A549 (cell line): ENCODE results near the gene EFCAB8. TPM values are rescaled to one million over a fixed set of nuclear protein-coding genes. Genes with fewer than 3 reads are reported as not detected.

Source experiments
- ATAC-seq, 2 experiments: fragments of 200-7000 bp in 1 of 2; fragments of >200 bp in 1 of 2; cut with Nextera tagmentation in 1 of 2; cut with Tn5 transposase in 1 of 2; 3 replicates each; pipeline versions ENCODE4 v1.8.0 to v1.9.1; 2018 to 2020; ENCODE audit warnings: mild to moderate bottlenecking in 1 of 2, moderate library complexity in 1 of 2
- CTCF ChIA-PET: fragments of 300-600 bp; sonication (Branson Sonifier 250); formaldehyde crosslinking; extraction: SDS; loops from one replicate; lab custom pipeline; 2021; ENCODE audit warnings: antibody characterized with exemption, inconsistent platforms; lab: Yijun Ruan, JAX
- POLR2A ChIA-PET: fragments of 350-600 bp; formaldehyde crosslinking; extraction: SDS; loops from one replicate; lab custom pipeline; 2021; ENCODE audit warnings: antibody characterized with exemption, inconsistent platforms; lab: Yijun Ruan, JAX
- DNase-seq, 2 experiments: peaks; one replicate each; pipeline versions ENCODE4 v3.0.0 to v3.0.0-alpha.2; 2011 to 2016; ENCODE audit warnings: low read depth in 1 of 2, low spot score in 1 of 2
- FAIRE-seq: peaks from 2 replicates; lab custom pipeline; 2011; peaks lifted over from hg19 to GRCh38; lab: Jason Lieb, UNC
- H3K27ac ChIP-seq, 2 experiments: fragments of >200 bp; sonication (Bioruptor Twin); formaldehyde crosslinking; 3 replicates each; pipeline ENCODE4 v1.5.1; 2016 to 2017
- H3K4me1 ChIP-seq: fragments of >200 bp; sonication (Bioruptor Twin); formaldehyde crosslinking; 3 replicates; pipeline ENCODE4 v1.6.1; 2016
- H3K4me2 ChIP-seq: fragments of >200 bp; sonication (Bioruptor Twin); formaldehyde crosslinking; 3 replicates; pipeline ENCODE4 v1.6.1; 2016
- H3K4me3 ChIP-seq: fragments of >200 bp; sonication (Bioruptor Twin); formaldehyde crosslinking; 3 replicates; pipeline ENCODE4 v1.5.1; 2016
- H3K9me3 ChIP-seq: fragments of >200 bp; sonication (Bioruptor Twin); formaldehyde crosslinking; 3 replicates; pipeline ENCODE4 v1.6.1; 2016
- CBX8 ChIP-seq: fragments of 200-600 bp; sonication (generic); IDR thresholded peaks from 2 replicates; pipeline ENCODE4 v1.6.1; 2016
- CHD4 ChIP-seq: fragments of 200-600 bp; sonication (generic); IDR thresholded peaks from 2 replicates; pipeline ENCODE4 v1.6.1; 2016; ENCODE audit warnings: antibody characterized with exemption, mild to moderate bottlenecking, borderline replicate concordance
- EP300 ChIP-seq, 2 experiments: fragments of >200 bp; sonication (Bioruptor Twin); formaldehyde crosslinking; IDR thresholded peaks; 2 replicates in 1 of 2; 3 replicates in 1 of 2; pipeline ENCODE4 v1.6.1; 2016 to 2017
- FOSL2 ChIP-seq, 2 experiments: fragments of 450-650 bp in 1 of 2; fragments of >200 bp in 1 of 2; sonication (Bioruptor Twin) in 1 of 2; formaldehyde crosslinking; IDR thresholded peaks; 2 replicates each; pipeline versions ENCODE4 v1.5.0 to v1.6.1; 2016 to 2020; ENCODE audit warnings: mild to moderate bottlenecking in 1 of 2, moderate library complexity in 1 of 2
- HEYL ChIP-seq: fragments of 250-450 bp; sonication (Bioruptor Pico); IDR thresholded peaks from 2 replicates; pipeline ENCODE4 v1.8.0; 2021; ENCODE audit warnings: mild to moderate bottlenecking, moderate library complexity
- HOXB13 ChIP-seq: fragments of 250-450 bp; sonication (Bioruptor Pico); IDR thresholded peaks from 2 replicates; pipeline ENCODE4 v1.5.0; 2020; ENCODE audit warnings: low read depth, mild to moderate bottlenecking, moderate library complexity
- JUNB ChIP-seq: fragments of >200 bp; sonication (Bioruptor Twin); formaldehyde crosslinking; IDR thresholded peaks from 2 replicates; pipeline ENCODE4 v1.6.1; 2016
- KDM1A ChIP-seq: fragments of 200-600 bp; sonication (generic); IDR thresholded peaks from 2 replicates; pipeline ENCODE4 v1.6.1; 2016; ENCODE audit warnings: low read depth, mild to moderate bottlenecking
- MAFK ChIP-seq: fragments of 450-650 bp; IDR thresholded peaks from 2 replicates; pipeline ENCODE4 v1.6.1; 2014; ENCODE audit not compliant: partially characterized antibody
- MAZ ChIP-seq: fragments of 150-350 bp; IDR thresholded peaks from 2 replicates; pipeline ENCODE4 v1.6.1; 2014; ENCODE audit warnings: antibody characterized with exemption, low read depth, low read length, borderline replicate concordance
- NPAS2 ChIP-seq: fragments of 250-450 bp; sonication (Bioruptor Pico); IDR thresholded peaks from 2 replicates; pipeline ENCODE4 v1.8.0; 2022; ENCODE audit warnings: mild to moderate bottlenecking, moderate library complexity, borderline replicate concordance
- RAD21 ChIP-seq, 2 experiments: fragments of >200 bp in 1 of 2; sonication (Bioruptor Twin) in 1 of 2; formaldehyde crosslinking in 1 of 2; IDR thresholded peaks in 1 of 2; conservative IDR thresholded peaks in 1 of 2; 2 replicates in 1 of 2; 3 replicates in 1 of 2; pipeline ENCODE4 v1.6.1; 2012 to 2018; ENCODE audit warnings: inconsistent platforms in 1 of 2
- RARB ChIP-seq: fragments of 250-450 bp; sonication (Bioruptor Pico); IDR thresholded peaks from 2 replicates; pipeline ENCODE4 v1.8.0; 2021; ENCODE audit warnings: mild to moderate bottlenecking, moderate library complexity
- RNF2 ChIP-seq: fragments of 200-600 bp; sonication (generic); IDR thresholded peaks from 2 replicates; pipeline ENCODE4 v1.6.1; 2016; ENCODE audit warnings: low read depth, mild to moderate bottlenecking, antibody characterized with exemption, moderate library complexity, borderline replicate concordance
- SMC3 ChIP-seq: fragments of >200 bp; sonication (Bioruptor Twin); formaldehyde crosslinking; IDR thresholded peaks from 3 replicates; pipeline ENCODE4 v1.6.1; 2018; ENCODE audit warnings: inconsistent platforms
- SREBF2 ChIP-seq: fragments of 450-650 bp; IDR thresholded peaks from 2 replicates; pipeline ENCODE4 v1.6.1; 2014; ENCODE audit warnings: mild to moderate bottlenecking, moderate library complexity
- TP53 ChIP-seq: fragments of 250-450 bp; sonication (Bioruptor Pico); IDR thresholded peaks from 2 replicates; pipeline ENCODE4 v1.5.0; 2021; ENCODE audit warnings: mild to moderate bottlenecking, moderate library complexity
- WGBS: methylation state at CpG from one replicate; pipeline ENCODE4 v1.1.6; 2017; ENCODE audit errors: missing lambda C conversion rate; 5-methylcytosine and 5-hydroxymethylcytosine counted together
- polyA plus RNA-seq, 4 experiments: library from polyadenylated mRNA; depleted of rRNA in 3 of 4; stranded (reverse); fragments of >200 nt; fragmentation: RNase III in 1 of 4; extraction: RNeasy Plus Mini Kit Qiagen cat#74134 plus additional on column Dnase treatment in 1 of 4; gene quantifications; 2 replicates in 3 of 4; 3 replicates in 1 of 4; pipeline ENCODE4 v1.2.3, GENCODE V29; 2011 to 2017
- TF ChIP-seq, protein P1 (sequence below): fragments of 200-600 bp; sonication (generic); IDR thresholded peaks from 2 replicates; pipeline ENCODE4 v1.6.1; 2016; ENCODE audit warnings: antibody characterized with exemption, mild to moderate bottlenecking, moderate library complexity
- TF ChIP-seq, protein P2 (sequence below): fragments of >200 bp; sonication (Bioruptor Twin); formaldehyde crosslinking; IDR thresholded peaks from 2 replicates; pipeline ENCODE4 v1.6.1; 2016
- TF ChIP-seq, protein P3 (sequence below): fragments of >200 bp; sonication (Bioruptor Twin); formaldehyde crosslinking; IDR thresholded peaks from 3 replicates; pipeline ENCODE4 v1.6.1; 2016
- TF ChIP-seq, protein P4 (sequence below): IDR thresholded peaks from 2 replicates; pipeline ENCODE4 v1.6.1; 2012

The EFCAB8 gene
- polyA plus RNA-seq, 2 of the 4 experiments (the other 2 are of a cell fraction), result not detected

DNA sequence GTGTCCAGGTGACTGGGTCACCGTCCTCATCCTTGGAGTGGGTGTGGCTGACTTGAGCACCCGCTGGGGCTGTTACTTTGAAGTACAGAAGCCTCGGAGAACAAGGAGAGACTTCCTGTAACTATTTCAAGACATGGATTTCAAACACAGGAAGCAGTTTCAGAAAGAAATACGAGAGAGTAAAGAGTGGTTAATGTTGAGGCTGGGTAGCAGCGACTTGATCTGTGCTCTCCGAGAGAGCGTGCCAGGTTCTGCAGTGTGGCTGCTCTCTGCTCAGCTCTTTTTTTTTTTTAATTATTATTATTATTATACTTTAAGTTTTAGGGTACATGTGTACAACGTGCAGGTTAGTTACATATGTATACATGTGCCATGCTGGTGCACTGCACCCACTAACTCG is 17.5 kb upstream of the EFCAB8 start:
- FAIRE-seq, result no peak
- no peak for DNase-seq
- CTCF ChIA-PET, result interaction anchor here (1.0 kb wide), 1 partner anchor 167 kb away, joined by 3 read pairs; no protein-coding TSS in a partner anchor
- no peaks in the 10 kb centered on the region for H3K4me1 ChIP-seq
- no peak for TF ChIP-seq TP53 (CRISPR knock-in tag)
- TF ChIP-seq, protein P1, sequence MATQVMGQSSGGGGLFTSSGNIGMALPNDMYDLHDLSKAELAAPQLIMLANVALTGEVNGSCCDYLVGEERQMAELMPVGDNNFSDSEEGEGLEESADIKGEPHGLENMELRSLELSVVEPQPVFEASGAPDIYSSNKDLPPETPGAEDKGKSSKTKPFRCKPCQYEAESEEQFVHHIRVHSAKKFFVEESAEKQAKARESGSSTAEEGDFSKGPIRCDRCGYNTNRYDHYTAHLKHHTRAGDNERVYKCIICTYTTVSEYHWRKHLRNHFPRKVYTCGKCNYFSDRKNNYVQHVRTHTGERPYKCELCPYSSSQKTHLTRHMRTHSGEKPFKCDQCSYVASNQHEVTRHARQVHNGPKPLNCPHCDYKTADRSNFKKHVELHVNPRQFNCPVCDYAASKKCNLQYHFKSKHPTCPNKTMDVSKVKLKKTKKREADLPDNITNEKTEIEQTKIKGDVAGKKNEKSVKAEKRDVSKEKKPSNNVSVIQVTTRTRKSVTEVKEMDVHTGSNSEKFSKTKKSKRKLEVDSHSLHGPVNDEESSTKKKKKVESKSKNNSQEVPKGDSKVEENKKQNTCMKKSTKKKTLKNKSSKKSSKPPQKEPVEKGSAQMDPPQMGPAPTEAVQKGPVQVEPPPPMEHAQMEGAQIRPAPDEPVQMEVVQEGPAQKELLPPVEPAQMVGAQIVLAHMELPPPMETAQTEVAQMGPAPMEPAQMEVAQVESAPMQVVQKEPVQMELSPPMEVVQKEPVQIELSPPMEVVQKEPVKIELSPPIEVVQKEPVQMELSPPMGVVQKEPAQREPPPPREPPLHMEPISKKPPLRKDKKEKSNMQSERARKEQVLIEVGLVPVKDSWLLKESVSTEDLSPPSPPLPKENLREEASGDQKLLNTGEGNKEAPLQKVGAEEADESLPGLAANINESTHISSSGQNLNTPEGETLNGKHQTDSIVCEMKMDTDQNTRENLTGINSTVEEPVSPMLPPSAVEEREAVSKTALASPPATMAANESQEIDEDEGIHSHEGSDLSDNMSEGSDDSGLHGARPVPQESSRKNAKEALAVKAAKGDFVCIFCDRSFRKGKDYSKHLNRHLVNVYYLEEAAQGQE, result no peak
- TF ChIP-seq KDM1A, result no peak
- TF ChIP-seq RAD21 (conservative IDR thresholded peaks at IDR 0.05 in 1 of 2, IDR thresholded peaks at IDR 0.05 in 1 of 2), result no peak
- TF ChIP-seq SMC3, result no peak
- H3K4me3 ChIP-seq, result no peak overlapping the region
- H3K27ac ChIP-seq, result no peak overlapping the region
- ATAC-seq, result no peak
- H3K4me2 ChIP-seq, result no peak overlapping the region
- WGBS, result 91% methylated on average over 9 of the region's 9 CpGs
- POLR2A ChIA-PET, result interaction anchor here (0.6 to 1.4 kb wide), 2 partner anchors 21 to 96 kb away, joined by 5 to 6 read pairs; partner anchors contain the start of gene MAPRE1
- H3K9me3 ChIP-seq, result no peaks in the 10 kb centered on the region

DNA sequence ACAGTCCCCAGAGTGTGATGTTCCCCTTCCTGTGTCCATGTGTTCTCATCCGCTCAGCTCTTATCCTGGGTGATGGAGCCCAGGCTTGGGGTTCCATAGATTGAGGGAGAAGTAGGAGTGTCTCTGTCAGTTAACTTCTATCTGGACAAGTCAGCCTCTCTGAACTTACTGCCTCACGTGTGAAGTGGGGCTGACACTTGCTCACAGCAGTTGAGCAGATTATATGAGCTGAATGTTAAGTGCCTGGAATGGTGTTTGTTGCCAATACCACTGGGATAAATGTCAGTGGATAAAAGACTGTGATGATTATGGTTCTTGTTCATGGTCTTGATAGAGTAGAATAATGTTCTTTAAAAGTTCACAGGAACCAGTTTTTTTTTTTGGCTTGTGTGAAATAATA is 17.1 kb upstream of the EFCAB8 start:
- ChIA-PET POLR2A (interaction anchor here (0.6 to 1.4 kb wide), 2 partner anchors 22 to 96 kb away, joined by 5 to 6 read pairs; partner anchors contain the start of gene MAPRE1), CTCF (interaction anchor here (1.0 kb wide), 1 partner anchor 167 kb away, joined by 3 read pairs; no protein-coding TSS in a partner anchor)
- no peak overlapping the region for H3K4me3 ChIP-seq
- 97% methylated on average over 2 of the region's 2 CpGs for WGBS
- H3K4me1 ChIP-seq, result no peaks in the 10 kb centered on the region
- no peak overlapping the region for H3K4me2 ChIP-seq
- FAIRE-seq (no peak), DNase-seq (no peak), ATAC-seq (no peak)
- H3K27ac ChIP-seq, result no peak overlapping the region
- H3K9me3 ChIP-seq, result no peaks in the 10 kb centered on the region
- TF ChIP-seq RARB (no peak), NPAS2 (CRISPR knock-in tag) (no peak), HOXB13 (CRISPR knock-in tag) (no peak), MAFK (no peak), HEYL (CRISPR knock-in tag) (no peak), MAZ (no peak), CHD4 (no peak), JUNB (no peak), SREBF2 (no peak), RNF2 (no peak), CBX8 (no peak), FOSL2 (IDR thresholded peaks at IDR 0.05) (no peak), FOSL2 (CRISPR knock-in tag; IDR thresholded peaks at IDR 0.05) (no peak), EP300 (IDR thresholded peaks at IDR 0.05) (no peak)
- TF ChIP-seq, protein P2, sequence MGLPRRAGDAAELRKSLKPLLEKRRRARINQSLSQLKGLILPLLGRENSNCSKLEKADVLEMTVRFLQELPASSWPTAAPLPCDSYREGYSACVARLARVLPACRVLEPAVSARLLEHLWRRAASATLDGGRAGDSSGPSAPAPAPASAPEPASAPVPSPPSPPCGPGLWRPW, result no peak
- TF ChIP-seq, protein P3, sequence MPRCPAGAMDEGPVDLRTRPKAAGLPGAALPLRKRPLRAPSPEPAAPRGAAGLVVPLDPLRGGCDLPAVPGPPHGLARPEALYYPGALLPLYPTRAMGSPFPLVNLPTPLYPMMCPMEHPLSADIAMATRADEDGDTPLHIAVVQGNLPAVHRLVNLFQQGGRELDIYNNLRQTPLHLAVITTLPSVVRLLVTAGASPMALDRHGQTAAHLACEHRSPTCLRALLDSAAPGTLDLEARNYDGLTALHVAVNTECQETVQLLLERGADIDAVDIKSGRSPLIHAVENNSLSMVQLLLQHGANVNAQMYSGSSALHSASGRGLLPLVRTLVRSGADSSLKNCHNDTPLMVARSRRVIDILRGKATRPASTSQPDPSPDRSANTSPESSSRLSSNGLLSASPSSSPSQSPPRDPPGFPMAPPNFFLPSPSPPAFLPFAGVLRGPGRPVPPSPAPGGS, result no peak
- TF ChIP-seq, protein P4, sequence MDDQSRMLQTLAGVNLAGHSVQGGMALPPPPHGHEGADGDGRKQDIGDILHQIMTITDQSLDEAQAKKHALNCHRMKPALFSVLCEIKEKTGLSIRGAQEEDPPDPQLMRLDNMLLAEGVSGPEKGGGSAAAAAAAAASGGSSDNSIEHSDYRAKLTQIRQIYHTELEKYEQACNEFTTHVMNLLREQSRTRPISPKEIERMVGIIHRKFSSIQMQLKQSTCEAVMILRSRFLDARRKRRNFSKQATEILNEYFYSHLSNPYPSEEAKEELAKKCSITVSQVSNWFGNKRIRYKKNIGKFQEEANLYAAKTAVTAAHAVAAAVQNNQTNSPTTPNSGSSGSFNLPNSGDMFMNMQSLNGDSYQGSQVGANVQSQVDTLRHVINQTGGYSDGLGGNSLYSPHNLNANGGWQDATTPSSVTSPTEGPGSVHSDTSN, result no peak
